Spleen (tissue), 11 donors: ENCODE data around the gene PIGB. TPM values are rescaled to one million over a fixed set of nuclear protein-coding genes. Genes with fewer than 3 reads are reported as not detected.

Experiments used
- DNase-seq: peaks from one replicate; pipeline ENCODE4 v3.0.0-alpha.2; 2020
- H3K27ac ChIP-seq, 8 donors: fragments of 200-600 bp; sonication (generic) in 7 of 8; 1 replicate in 4 of 8; 2 replicates in 4 of 8; pipeline versions ENCODE4 v1.5.0 to v1.8.0; 2016 to 2021; ENCODE audit warnings: inconsistent platforms in 4 of 8, mild to moderate bottlenecking in 4 of 8, moderate library complexity in 1 of 8
- H3K27me3 ChIP-seq, 7 donors: fragments of 200-600 bp; sonication (generic) in 6 of 7; replicated peaks in 1 of 7; 1 replicate in 4 of 7; 2 replicates in 3 of 7; pipeline versions ENCODE4 v1.5.0 to v1.8.0; 2016 to 2021; ENCODE audit warnings: inconsistent platforms in 3 of 7, mild to moderate bottlenecking in 1 of 7
- H3K36me3 ChIP-seq, 6 donors: fragments of 200-600 bp; sonication (generic) in 5 of 6; 1 replicate in 4 of 6; 2 replicates in 2 of 6; pipeline versions ENCODE4 v1.5.0 to v1.8.0; 2016 to 2021; ENCODE audit warnings: inconsistent platforms in 2 of 6
- H3K4me1 ChIP-seq, 6 donors: fragments of 200-600 bp; sonication (generic) in 5 of 6; 1 replicate in 3 of 6; 2 replicates in 3 of 6; pipeline versions ENCODE4 v1.5.0 to v1.8.0; 2016 to 2021; ENCODE audit warnings: inconsistent platforms in 3 of 6
- H3K4me3 ChIP-seq, 8 donors: fragments of 200-600 bp; sonication (generic) in 7 of 8; 1 replicate in 4 of 8; 2 replicates in 4 of 8; pipeline versions ENCODE4 v1.5.0 to v1.8.0; 2016 to 2021; ENCODE audit warnings: inconsistent platforms in 4 of 8, mild to moderate bottlenecking in 4 of 8, moderate library complexity in 2 of 8
- H3K9me3 ChIP-seq, 8 donors: fragments of 200-600 bp; sonication (generic) in 7 of 8; 1 replicate in 4 of 8; 2 replicates in 4 of 8; pipeline versions ENCODE4 v1.5.0 to v1.8.0; 2016 to 2021; ENCODE audit warnings: inconsistent platforms in 4 of 8
- POLR2A ChIP-seq, 3 donors: fragments of 450-650 bp; IDR thresholded peaks; one replicate each; pipeline ENCODE4 v1.5.1; 2017; ENCODE audit warnings: antibody characterized with exemption in 3 of 3, mild to moderate bottlenecking in 1 of 3
- POLR2AphosphoS5 ChIP-seq, 3 donors: sonication (generic); formaldehyde crosslinking; IDR thresholded peaks; one replicate each; pipeline ENCODE4 v1.5.1; 2017; ENCODE audit warnings: antibody characterized with exemption in 3 of 3
- WGBS, 5 donors: extraction: QIAGEN DNeasy Blood & Tissue Kit in 3 of 5; methylation state at CpG; one replicate each; pipeline versions ENCODE4 v1.1.5 to v1.1.7; 2013 to 2018; 5-methylcytosine and 5-hydroxymethylcytosine counted together
- intact Hi-C: fragments of 100-400 bp; cut with DNase I; formaldehyde crosslinking; loops from one replicate; pipeline ENCODE4 v1.15.0; 2023; ENCODE audit warnings: low total_unique reads
- polyA plus RNA-seq, 3 donors: library from polyadenylated mRNA; stranded (reverse); fragments of 200-250 nt; gene quantifications; one replicate each; pipeline ENCODE4 v1.2.1, GENCODE V29; 2013
- total RNA-seq, 7 donors: library from RNA; depleted of rRNA in 3 of 7; stranded (reverse); fragments of >200 nt in 3 of 7; fragmentation: NEBNext Ultra II Directional in 4 of 7; extraction: Animal tissue kit (Norgen Biotek cat#: 25700) in 4 of 7; gene quantifications; one replicate each; pipeline versions ENCODE4 v1.1.0 to v1.2.1, GENCODE V29; 2016 to 2021
- TF ChIP-seq, protein P1 (sequence below), 11 experiments: fragments of 200-600 bp in 7 of 11; fragments of 450-650 bp in 4 of 11; sonication (generic) in 4 of 11; IDR thresholded peaks in 8 of 11; conservative IDR thresholded peaks in 3 of 11; 1 replicate in 7 of 11; 2 replicates in 4 of 11; pipeline versions ENCODE4 v1.4.0 to v1.8.0; 2016 to 2021; ENCODE audit warnings: antibody characterized with exemption in 11 of 11, inconsistent platforms in 4 of 11, mild to moderate bottlenecking in 1 of 11
- donor health status: healthy with polysubstance abuse.
- donor health status: DM: no; HTN: no; CAD: no; lungs with moderate emphysema.
- donor health status: DM: no; HTN: no; CAD: no.
- donor health status: Bipolar disorder and iron deficiency.
- donor health status: healthy.
- donor health status: DM: no; HTN: no; CAD: no.
- donor health status: DM: yes; HTN: yes; CAD: no.

Gene PIGB
- total and polyA plus RNA-seq, 10 donors = 13.5 to 37.5 (median 23.2) TPM

DNA sequence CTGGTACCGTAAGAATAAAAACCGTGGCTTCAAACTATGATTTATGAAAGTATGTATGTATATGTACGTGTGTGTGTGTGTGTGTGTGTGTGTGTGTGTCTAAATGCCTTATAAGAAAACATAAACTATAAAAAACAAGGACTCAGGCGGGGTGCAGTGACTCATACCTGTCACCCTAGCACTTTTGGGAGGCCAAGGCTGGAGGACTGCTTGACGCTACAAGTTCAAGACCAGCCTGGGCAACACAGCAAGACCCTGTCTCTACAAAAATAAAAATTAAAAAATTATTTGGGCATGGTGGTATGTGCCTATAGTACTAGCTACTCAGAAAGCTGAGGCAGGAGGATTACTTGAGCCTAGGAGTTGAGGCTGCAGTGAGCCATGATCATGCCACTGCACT lies 60.1 kb downstream of the PIGB start:
- no peak for DNase-seq
- H3K4me3 ChIP-seq = no peak overlapping the region
- no peaks in the 10 kb centered on the region for H3K4me1 ChIP-seq
- intact Hi-C loops = no loop called here
- H3K27ac ChIP-seq = no peak overlapping the region
- WGBS, 5 donors = 91 to 93% (median 92%) methylated on average over 5 of the region's 5 CpGs
- no peaks in the 10 kb centered on the region for H3K9me3 ChIP-seq
- peaks cover 8 to 100% (median 57%) of the 10 kb centered on the region in 6 donors for H3K36me3 ChIP-seq
- no peaks in the 10 kb centered on the region for H3K27me3 ChIP-seq
- TF ChIP-seq POLR2A (IDR thresholded peaks at IDR 0.05) = no peak
- TF ChIP-seq, protein P1, sequence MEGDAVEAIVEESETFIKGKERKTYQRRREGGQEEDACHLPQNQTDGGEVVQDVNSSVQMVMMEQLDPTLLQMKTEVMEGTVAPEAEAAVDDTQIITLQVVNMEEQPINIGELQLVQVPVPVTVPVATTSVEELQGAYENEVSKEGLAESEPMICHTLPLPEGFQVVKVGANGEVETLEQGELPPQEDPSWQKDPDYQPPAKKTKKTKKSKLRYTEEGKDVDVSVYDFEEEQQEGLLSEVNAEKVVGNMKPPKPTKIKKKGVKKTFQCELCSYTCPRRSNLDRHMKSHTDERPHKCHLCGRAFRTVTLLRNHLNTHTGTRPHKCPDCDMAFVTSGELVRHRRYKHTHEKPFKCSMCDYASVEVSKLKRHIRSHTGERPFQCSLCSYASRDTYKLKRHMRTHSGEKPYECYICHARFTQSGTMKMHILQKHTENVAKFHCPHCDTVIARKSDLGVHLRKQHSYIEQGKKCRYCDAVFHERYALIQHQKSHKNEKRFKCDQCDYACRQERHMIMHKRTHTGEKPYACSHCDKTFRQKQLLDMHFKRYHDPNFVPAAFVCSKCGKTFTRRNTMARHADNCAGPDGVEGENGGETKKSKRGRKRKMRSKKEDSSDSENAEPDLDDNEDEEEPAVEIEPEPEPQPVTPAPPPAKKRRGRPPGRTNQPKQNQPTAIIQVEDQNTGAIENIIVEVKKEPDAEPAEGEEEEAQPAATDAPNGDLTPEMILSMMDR (IDR thresholded peaks at IDR 0.05 in 8 of 11, conservative IDR thresholded peaks at IDR 0.05 in 3 of 11) = no peak
- no peak for TF ChIP-seq POLR2AphosphoS5 (IDR thresholded peaks at IDR 0.05)

DNA sequence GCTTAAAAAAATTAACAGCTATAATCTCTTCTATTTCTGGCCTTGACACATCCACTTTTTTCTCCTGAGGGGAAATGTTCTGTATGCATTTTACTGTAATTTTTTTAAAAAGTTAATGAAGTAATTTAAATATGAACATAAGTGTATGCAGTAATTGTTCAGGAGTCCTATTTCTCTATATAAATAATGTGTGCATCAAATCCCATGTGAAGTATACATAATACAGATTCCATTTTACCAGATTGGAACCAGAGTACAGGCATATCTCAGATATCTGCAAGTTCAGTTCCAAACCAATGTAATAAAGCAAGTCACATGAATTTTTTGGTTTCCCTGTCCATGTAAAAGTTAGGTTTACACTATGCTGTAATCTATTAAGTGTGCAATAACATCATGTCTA lies 62.6 kb downstream of the PIGB start:
- Histone ChIP-seq H3K27me3 (no peaks in the 10 kb centered on the region), H3K4me1 (no peaks in the 10 kb centered on the region), H3K27ac (no peak overlapping the region), H3K9me3 (no peaks in the 10 kb centered on the region), H3K4me3 (no peak overlapping the region), H3K36me3 (peaks cover 2 to 100% (median 50%) of the 10 kb centered on the region in 6 donors)
- no peak for DNase-seq
- intact Hi-C loops = no loop called here
- TF ChIP-seq, protein P1 (IDR thresholded peaks at IDR 0.05 in 8 of 11, conservative IDR thresholded peaks at IDR 0.05 in 3 of 11) = no peak
- TF ChIP-seq POLR2AphosphoS5 (IDR thresholded peaks at IDR 0.05) (no peak), POLR2A (IDR thresholded peaks at IDR 0.05) (no peak)

DNA sequence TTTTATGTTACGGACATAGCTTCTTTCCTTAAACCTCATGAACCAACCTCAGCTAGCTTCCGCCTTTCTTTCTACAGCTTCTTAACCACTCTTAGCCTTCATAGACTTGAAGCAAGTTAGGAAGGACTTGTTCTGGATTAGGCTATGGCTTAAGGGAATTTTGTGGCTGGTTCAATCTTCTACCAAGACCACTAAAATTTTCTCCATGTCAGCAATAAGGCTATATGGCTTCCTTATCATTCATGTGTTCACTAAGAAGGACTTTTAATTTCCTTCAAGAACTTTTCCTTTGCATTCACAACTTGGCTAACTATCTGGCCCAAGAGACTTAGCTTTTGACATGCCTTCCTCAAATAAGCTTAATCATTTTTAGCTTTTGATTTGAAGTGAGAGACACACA lies 64.7 kb downstream of the PIGB start:
- H3K36me3 ChIP-seq = peaks cover 0 to 100% (median 41%) of the 10 kb centered on the region in 6 donors

DNA sequence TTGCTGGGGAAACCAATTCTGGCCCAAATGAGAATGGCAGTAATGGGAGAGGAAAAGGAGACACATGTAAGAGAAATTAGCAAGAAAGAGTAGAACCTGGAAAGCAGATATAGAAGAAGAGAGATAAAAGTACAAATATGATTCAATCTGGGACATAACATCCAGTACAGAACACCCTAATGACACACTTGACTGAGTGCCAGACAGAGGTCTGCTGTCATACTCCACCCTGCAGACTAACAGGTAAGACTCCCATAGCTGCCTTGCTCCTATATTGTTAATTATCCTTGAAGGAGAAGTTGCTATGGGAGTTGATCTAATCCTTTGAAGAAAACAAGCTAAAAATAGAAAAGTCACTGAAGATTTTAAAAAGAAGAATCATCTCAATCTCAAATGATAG lies 68.0 kb downstream of the PIGB start:
- no peak for DNase-seq
- intact Hi-C loops = no loop called here
- Histone ChIP-seq H3K27ac (no peak overlapping the region), H3K4me1 (peaks cover 0 to 4% (median 0%) of the 10 kb centered on the region in 6 donors), H3K9me3 (no peaks in the 10 kb centered on the region), H3K4me3 (no peak overlapping the region), H3K27me3 (no peaks in the 10 kb centered on the region), H3K36me3 (peaks cover 0 to 79% (median 30%) of the 10 kb centered on the region in 6 donors)
- TF ChIP-seq POLR2A (IDR thresholded peaks at IDR 0.05) (no peak), POLR2AphosphoS5 (IDR thresholded peaks at IDR 0.05) (no peak)

More for the DNA sequence above, 64.7 kb downstream of the PIGB start:
- H3K27ac ChIP-seq = no peak overlapping the region
- no peaks in the 10 kb centered on the region for H3K27me3 ChIP-seq
- DNase-seq = no peak
- WGBS, 5 donors = 92 to 100% (median 95%) methylated on average over 2 of the region's 2 CpGs
- H3K4me3 ChIP-seq = no peak overlapping the region
- TF ChIP-seq POLR2AphosphoS5 (IDR thresholded peaks at IDR 0.05) (no peak), POLR2A (IDR thresholded peaks at IDR 0.05) (no peak)
- TF ChIP-seq, protein P1 (IDR thresholded peaks at IDR 0.05 in 8 of 11, conservative IDR thresholded peaks at IDR 0.05 in 3 of 11) = no peak
- H3K4me1 ChIP-seq = no peaks in the 10 kb centered on the region
- H3K9me3 ChIP-seq = no peaks in the 10 kb centered on the region
- intact Hi-C loops = no loop called here

DNA sequence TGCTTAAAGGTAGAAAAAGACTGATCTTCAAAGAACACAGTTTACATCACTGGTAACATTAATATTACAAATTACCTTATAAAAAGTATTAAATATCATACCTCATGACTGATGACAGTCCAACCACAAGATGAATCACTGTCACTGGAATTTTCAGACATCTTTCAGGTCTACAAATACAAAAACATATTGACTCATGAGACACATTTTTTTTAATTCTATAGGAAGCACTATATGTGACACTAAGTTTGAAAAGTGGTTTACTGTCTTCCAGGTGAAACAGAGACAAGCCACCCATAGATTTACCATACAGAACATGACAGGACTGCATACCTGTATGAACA lies 70.2 kb downstream of the PIGB start:
- no peak overlapping the region for H3K4me3 ChIP-seq
- H3K4me1 ChIP-seq = peaks cover 0 to 13% (median 3%) of the 10 kb centered on the region in 6 donors
- no peak overlapping the region for H3K27ac ChIP-seq
- intact Hi-C loops = no loop called here
- H3K27me3 ChIP-seq = no peaks in the 10 kb centered on the region
- TF ChIP-seq POLR2AphosphoS5 (IDR thresholded peaks at IDR 0.05) = no peak
- TF ChIP-seq POLR2A (IDR thresholded peaks at IDR 0.05) = no peak
- TF ChIP-seq, protein P1 (IDR thresholded peaks at IDR 0.05 in 8 of 11, conservative IDR thresholded peaks at IDR 0.05 in 3 of 11) = no peak
- no peaks in the 10 kb centered on the region for H3K9me3 ChIP-seq
- H3K36me3 ChIP-seq = peaks cover 0 to 57% (median 19%) of the 10 kb centered on the region in 6 donors
- DNase-seq = no peak
